ENCODE results near the gene GAS1.

Gene GAS1

DNA sequence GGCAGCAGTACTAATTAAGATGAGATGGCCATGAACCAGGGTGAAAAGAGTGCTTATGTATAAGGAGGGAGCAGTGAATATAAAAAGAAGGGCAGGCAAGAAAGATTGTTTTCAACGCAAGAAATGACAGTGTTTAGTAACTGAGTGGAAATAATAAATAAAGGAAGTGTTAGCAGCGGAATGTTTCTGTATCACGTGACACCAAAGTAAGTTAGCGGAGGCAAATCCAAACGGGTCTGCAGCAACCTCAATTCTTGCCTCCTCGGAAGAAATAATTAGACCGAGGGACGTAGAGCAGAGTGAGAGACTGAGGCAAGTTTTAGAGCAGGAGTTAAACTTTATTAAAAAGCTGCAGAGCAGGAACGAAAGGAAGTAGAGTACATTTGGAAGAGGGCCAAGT is 15.4 kb upstream of the GAS1 start:
- DNase-seq = no peak

GRCh38 chr9:86960938-86961337 is 13.6 kb upstream of the GAS1 start:
- DNase-seq = no peak

- DNase-seq = no peak
These were observed 10.9 kb upstream of the GAS1 start for GRCh38 chr9:86958203-86958602.

DNA sequence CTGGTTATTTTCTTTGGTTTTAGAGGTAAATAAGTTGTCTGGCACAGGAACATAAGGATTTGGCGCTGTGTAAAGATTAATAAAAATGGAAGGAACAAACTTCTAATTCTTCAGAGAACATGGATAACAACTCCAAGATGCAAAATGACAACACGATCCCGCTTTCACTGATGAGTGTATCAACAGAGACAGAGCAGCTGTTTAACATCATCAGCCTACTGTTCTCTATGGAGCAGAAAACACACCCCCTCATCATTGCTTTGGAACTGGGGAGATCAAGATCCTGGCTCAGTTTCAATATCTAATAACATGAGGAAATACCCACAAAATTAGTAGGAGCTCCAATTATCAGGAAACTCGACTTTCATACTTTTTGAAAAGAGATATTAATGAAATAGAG is 8.3 kb upstream of the GAS1 start:
- DNase-seq = no peak

DNA sequence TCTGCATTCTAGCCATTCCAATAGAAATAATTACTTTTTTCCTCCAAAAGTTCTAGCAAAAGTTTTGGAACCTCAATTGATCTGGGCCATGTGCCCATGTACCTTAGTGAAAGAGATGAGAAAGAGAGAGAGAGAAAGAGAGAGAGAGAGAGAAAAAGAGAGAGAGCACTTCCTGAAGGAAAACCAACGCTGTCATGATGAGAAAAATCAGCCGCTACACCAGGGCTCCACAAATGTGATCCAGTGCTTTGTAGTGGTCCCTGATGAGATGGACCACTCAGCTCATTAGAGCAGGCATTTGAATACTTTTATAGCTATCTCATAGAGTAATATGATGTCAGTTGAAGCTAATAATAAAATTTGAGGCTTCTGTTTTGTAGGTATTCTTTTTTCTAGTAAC is 7.7 kb upstream of the GAS1 start:
- DNase-seq = no peak

DNA sequence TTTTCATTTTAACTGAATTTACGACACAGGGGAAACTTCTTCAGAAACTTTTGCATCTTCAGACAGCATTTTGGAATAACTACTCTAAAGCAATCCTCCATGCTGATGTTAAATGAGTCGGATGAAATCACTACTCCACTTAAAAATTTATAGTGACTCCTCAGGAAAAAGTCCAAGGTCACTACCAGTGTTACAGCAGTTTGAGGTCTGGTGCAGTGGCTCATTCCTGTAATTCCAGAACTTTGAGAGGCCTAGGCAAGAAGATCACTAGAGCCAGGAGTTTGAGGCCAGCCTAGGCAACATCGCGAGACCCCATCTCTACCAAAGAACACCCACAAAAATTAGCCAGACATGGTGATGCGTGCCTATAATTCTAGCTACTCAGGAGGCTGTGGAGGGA is 5.9 kb upstream of the GAS1 start:
- no peak for DNase-seq

- peak; percentile 85 for DNase-seq
These were observed 996 bp upstream of the GAS1 start for GRCh38 chr9:86948074-86948929.

GRCh38 chr9:86946201-86947145 is 833 bp downstream of the GAS1 start:
- peak; percentile 65 for DNase-seq

- DNase-seq = no peak
These were observed 1.5 kb downstream of the GAS1 start for GRCh38 chr9:86945728-86946200.

DNA sequence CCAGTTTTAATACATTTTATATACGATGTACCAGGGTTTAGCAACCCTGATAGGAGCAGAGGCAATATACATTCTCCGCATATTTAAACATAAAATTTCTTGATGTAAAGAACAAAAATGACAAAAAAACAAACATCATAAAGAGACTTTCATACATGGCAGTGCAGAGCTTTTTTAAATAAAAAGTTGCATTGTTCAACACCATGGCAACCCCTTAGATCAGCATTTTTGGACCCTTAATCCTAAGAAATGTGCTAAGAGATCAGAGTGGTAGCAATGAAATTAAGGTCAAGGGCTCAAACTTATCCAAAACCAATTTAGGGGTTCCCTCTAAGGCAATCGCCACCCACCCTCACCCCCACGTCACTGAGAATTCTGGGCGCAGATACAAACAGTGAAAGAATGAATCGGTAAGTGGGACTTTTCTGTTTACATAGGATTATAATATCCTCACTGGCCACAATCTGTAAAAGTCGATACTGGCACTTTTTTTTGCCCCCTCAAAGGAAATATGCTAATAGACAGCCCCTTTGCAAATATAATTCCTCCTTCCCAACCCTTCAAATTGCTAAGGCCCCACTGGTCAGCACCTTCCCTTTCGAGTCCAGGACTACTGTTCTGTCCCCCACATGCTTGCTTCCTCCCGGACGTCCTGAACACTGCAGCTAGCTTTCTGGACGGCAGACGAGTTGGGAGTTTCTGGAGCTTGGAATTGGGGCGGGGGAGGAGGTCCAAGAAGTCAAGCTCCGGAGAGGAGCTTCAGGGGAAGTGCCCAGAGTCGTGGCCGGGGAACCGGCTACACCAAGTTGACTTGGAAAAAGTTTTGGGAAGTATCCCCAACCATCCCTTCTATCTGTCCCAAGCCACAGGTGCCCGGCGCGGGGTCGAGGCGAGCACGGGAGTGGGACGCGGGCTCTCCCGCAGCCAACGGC is 2.2 kb downstream of the GAS1 start:
- no peak for DNase-seq

GRCh38 chr9:86943201-86944113 is 3.8 kb downstream of the GAS1 start:
- no peak for DNase-seq

DNA sequence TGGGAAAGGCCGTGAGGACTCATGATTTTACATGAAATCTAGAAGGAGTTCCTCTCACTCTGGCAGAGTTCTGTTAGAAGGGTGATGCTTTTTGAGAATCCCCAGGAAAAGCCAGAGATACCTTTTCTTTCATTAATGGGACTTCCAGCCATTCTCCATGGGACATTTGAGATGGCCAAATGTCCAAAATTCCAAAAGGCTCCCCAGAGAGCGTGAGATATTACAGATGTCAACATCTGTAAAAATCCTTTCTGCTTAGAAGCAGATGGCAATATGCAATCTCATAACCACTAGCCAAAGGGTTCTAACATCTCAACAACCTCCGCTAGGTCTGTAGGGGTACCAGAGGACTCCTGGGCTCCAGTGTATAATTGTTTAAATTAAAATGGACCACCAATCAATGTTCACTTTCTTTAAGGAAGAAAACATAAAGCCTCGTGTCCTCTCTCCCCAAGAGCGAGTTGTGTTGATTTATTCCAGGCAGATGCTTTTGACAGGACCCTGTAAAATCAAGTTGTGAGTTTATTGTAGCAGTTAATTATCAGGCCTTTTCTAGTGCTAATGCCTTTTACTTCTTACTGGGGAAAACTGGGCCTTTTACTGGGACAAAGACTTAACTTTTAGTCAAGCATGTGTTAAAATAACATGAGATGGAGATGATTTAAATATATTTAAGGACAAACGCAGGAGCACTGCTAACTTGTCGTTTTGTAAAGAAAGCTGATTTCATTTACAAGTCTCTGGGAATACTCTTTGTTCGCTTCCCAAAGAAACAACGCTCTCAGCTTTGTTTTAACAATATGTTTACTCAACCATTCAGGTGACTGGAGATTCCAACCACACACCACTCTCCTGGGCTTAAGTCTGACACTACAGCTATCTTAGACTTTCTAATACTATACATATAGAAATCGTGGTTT is 4.8 kb downstream of the GAS1 start:
- DNase-seq = no peak

DNA sequence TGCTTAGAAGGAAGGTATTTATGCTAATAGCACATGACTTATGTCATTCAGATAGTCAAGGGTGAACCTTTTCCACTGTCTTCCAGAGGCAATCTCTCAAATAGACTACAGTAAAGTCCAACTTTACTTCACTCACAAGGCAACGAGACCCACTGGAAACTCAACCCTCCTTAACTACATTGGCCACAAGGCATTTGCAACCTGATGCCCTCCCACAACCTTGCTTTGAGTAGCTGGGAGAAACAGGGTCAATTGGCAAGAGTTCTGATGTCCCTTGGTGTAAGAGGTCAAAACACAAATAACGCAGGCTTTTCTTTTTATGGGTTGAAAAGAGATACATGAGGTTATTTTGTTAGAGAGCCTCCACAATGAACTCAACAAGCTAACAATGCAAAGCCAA is 6.1 kb downstream of the GAS1 start:
- no peak for DNase-seq

DNA sequence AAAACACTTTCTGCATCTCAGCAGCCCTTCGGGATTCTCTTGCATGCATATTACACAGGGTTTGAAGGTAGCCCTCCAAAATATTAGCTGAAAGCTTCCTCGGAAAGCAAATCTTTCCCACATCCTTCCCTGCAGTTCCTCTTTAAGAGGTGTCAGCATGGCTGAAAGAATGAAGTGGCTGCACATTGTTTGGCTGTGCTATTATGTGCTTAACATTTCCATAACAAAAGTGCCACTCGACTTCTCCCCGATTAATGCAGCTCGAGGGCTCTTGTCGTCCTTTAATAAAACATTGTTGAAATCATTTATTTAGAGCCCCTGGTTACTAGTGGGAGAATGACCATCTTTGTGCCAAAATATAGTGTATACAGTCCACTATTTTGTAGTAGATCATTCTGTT is 6.5 kb downstream of the GAS1 start:
- no peak for DNase-seq

- DNase-seq = no peak
These were observed 7.4 kb downstream of the GAS1 start for GRCh38 chr9:86939891-86940290.

DNA sequence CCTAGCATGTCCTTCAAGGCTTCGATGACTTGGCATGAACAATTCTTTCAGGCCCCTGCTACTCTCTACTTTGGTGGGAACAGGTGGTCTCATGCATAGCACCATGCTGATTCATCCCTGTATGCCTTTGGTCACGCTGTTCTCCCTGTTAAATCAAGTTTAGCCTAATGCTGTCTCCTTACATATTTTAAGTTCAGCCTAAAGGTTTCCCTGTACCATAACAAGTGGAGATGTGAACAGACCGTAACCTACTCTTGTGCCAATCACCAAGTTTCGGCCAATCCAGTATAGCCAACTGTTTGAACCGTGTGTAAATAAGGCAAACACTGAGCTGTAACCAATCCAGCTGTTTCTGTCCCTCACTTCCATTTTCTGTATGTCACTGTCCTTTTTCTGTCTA is 8.0 kb downstream of the GAS1 start:
- DNase-seq = no peak

- no peak for DNase-seq
These were observed 8.5 kb downstream of the GAS1 start for GRCh38 chr9:86938780-86939179.

DNA sequence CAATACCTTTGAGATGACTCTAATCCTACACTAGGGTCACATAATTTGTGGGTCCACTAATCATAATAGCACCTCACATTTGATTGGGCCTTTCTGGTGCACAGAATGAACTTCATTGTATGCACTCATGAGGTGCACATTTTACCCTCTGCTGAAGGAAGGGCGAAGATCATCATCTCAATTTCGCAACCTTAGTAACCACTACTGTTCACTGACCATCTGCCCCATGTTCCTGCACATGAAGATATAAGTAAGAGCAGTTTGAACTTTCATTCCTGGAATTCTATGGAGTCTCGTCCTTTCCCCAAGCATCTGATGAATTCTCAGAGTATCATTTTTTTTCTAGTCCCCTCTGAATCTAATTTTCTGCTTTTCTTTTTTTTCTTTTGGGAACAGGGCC is 21.2 kb downstream of the GAS1 start:
- no peak for DNase-seq

GRCh38 chr9:86925686-86926085 is 21.6 kb downstream of the GAS1 start:
- no peak for DNase-seq

- DNase-seq = no peak
These were observed 23.1 kb downstream of the GAS1 start for GRCh38 chr9:86924206-86924605.
